Measurements from ENCODE around the gene OTC. TPM values are rescaled to one million over a fixed set of nuclear protein-coding genes. Genes with fewer than 3 reads are reported as not detected.

Gene OTC
- total RNA-seq, 1 experiment from 2014 or later: not detected

- H3K9me3 Mint-ChIP-seq: peaks cover 31 to 47% of the 10 kb centered on the region in 2 experiments
- Histone ChIP-seq H2BK120ac (ENCODE audit: low read depth, low read length, poor library complexity, severe bottlenecking) (no peak overlapping the region), H2BK20ac (ENCODE audit: low read depth, low read length, poor library complexity, severe bottlenecking) (no peak overlapping the region), H2AFZ (ENCODE audit: low read length) (no peak overlapping the region), H4K5ac (ENCODE audit: insufficient read length, low read depth, low read length) (no peak overlapping the region), H4K91ac (ENCODE audit: insufficient read length, low read depth, low read length) (no peak overlapping the region), H3T11ph (ENCODE audit: low read length) (no peak overlapping the region), H3K4ac (ENCODE audit: low read depth, low read length) (no peak overlapping the region), H3K27me3 (ENCODE audit: insufficient read depth, low read length) (no peaks in the 10 kb centered on the region), H4K8ac (replicated peaks; ENCODE audit: insufficient read length, low read depth, low read length) (no peak overlapping the region), H3K4me2 (ENCODE audit: insufficient read depth, insufficient read length, low read length) (no peak overlapping the region), H2AK5ac (ENCODE audit: insufficient read length, low read length) (no peak overlapping the region), H3K14ac (ENCODE audit: insufficient read depth, low read length) (no peak overlapping the region), H3K79me1 (ENCODE audit: insufficient read depth, low read depth, low read length, poor library complexity, severe bottlenecking) (no peaks in the 10 kb centered on the region), H3K4me1 (ENCODE audit: insufficient read depth, low read length) (no peaks in the 10 kb centered on the region), H2BK5ac (ENCODE audit: insufficient read length, low read length) (no peak overlapping the region), H3K23me2 (ENCODE audit: insufficient read length, low read depth, low read length, poor library complexity, severe bottlenecking) (no peaks in the 10 kb centered on the region), H3K79me2 (ENCODE audit: insufficient read depth, low read length) (no peaks in the 10 kb centered on the region), H3K9ac (ENCODE audit: extremely low read depth, insufficient read length, low read length) (no peak overlapping the region), H3K56ac (ENCODE audit: insufficient read length, low read depth, low read length) (no peak overlapping the region), H3K27ac (ENCODE audit: insufficient read length, low read depth, low read length) (no peak overlapping the region), H3K9me3 (ENCODE audit: control insufficient read depth, low read depth, low read length) (peaks cover 5% of the 10 kb centered on the region), H2BK12ac (ENCODE audit: insufficient read length, low read depth, low read length) (no peak overlapping the region), H3K23ac (ENCODE audit: insufficient read length, low read depth, low read length) (no peak overlapping the region), H4K20me1 (ENCODE audit: control insufficient read depth, insufficient read depth, insufficient read length) (no peaks in the 10 kb centered on the region), H2BK15ac (ENCODE audit: low read depth, low read length) (no peak overlapping the region), H3K18ac (ENCODE audit: insufficient read length, low read depth, low read length) (no peak overlapping the region)
- H3K4me1 Mint-ChIP-seq: no peaks in the 10 kb centered on the region
- no peak for TF ChIP-seq CTCF (conservative IDR thresholded peaks at IDR 0.05)
- H3K27me3 Mint-ChIP-seq (ENCODE audit: low read depth): no peaks in the 10 kb centered on the region
- peaks cover 0 to 2% (median 0%) of the 10 kb centered on the region in 3 experiments; a peak in 1 of 7 replicates for H3K36me3 Mint-ChIP-seq (ENCODE audit: insufficient read depth in 1 of 3, low read depth in 3 of 3)
- no CpG with 5 or more reads among the region's 2 CpGs for WGBS (ENCODE audit: extremely low coverage, insufficient read length, low lambda C conversion rate)
- no peak for DNase-seq
- no peak overlapping the region for H3K4me3 Mint-ChIP-seq
- no peak overlapping the region for H3K27ac Mint-ChIP-seq
Measured at GRCh38 chrX:38437093-38437492, 84.7 kb downstream of the OTC start.
